ENCODE measurements around the gene CCDC146.
"Not testable (repeated sequence)": the region's sequence is repeated elsewhere in the genome, so short reads cannot be mapped to it uniquely, and the experiment has no call there.

Gene CCDC146

DNA sequence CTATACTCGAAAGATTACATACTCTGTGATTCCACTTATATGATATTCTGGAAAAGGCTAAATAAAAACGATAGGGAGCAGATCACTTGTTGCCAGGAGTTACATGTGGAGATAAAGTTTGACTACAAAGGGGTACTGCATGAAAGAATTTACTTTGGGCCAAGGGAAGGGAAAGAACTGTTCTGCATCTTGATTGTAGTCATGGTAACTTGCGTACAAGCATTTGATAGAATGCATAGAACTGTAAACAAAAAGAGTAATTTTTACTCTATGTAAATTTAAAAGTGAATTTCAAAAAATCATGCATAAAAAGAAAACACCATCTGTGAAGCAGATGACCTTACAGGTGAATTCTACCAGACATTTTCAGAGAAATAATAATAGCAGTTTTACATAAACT, 9.4 kb downstream of the CCDC146 start:
- DNase-seq (ENCODE audit: insufficient read length, low spot score); FAIRE-seq: not testable (repeated sequence)

DNA sequence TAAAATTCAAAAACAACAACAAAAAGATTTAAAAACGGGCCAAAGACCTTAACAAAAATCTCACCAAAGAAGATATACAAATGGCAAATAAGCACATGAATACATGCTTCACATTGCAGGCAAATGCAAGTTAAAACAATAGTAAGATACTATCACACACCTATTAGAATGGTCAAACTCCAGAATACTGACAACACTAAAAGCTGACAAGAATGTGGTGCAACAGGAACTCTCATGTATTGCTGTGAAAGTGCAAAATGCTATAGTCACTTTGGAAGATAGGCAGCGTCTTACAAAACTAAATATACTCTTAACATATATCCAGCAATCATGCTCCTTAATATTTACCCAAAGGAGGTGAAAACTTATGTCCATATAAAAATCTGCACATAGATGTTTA, 16.3 kb downstream of the CCDC146 start:
- DNase-seq (ENCODE audit: insufficient read length, low spot score); FAIRE-seq: not testable (repeated sequence)

DNA sequence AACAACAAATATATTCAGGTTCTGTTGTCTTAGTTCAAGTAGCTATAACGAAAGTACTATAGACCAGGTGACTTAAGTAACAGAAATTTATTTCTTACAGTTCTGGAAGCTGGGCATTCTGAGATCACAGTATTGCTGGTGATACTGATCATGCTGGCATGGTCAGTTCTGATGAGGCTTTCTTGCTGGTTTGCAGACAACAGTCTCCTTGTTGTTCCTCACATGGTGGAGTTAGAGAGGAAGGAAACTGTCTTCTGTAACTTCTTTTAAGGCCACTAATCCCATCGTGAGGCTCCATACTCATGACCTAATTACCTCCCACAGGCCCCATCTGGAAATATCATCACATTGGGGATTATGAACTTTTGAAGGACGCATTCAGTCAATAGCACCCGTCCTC, 17.9 kb downstream of the CCDC146 start:
- FAIRE-seq, result peak; percentile 82

DNA sequence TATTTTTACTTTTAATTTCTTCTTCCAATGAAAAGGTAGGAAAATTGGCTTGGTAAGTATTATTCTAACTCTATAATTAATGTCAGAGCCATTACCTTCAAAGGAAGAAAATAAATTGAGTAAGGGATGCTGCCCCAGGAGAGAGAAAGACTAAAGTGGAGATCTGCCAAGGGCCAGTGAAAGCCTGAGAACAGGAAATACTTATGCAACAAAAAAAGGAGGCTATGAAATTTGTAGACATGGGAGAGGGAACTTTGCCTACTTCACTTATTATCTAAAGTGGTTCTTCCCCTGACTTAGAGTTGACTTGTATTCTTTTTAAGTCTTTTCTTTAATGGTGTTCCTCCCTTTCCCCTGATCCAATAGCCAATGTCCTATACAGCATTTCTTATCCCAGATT, 29.8 kb downstream of the CCDC146 start:
- FAIRE-seq; DNase-seq (ENCODE audit: insufficient read length, low spot score): not testable (repeated sequence)

More for the DNA sequence above, 17.9 kb downstream of the CCDC146 start:
- not testable (repeated sequence) for DNase-seq (ENCODE audit: insufficient read length, low spot score)

DNA sequence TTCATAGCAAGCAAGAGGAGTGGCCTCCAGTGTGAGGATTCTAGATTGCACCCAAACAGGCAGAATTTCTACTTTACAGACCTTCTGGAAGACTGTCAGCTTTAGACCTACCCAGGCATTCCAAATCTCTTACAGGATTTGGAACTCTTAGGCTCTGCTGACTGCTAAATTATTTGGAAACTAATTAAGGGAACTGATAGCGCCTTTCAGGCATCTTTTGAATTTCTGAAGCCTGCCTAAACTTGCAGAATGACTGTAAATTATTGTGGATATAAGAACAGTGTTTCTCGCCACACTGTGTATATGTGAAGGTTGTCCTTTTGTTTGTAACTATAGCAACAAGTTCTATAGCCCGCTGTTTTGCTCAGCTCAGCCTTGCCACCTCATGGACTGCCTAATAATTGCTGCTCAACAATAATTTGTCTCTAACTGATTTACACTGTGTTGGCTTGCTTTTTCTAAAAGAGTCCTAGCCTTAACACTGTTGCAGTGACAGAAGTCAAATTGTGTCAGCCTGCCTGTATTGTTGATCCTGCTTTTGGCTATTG, 32.6 kb downstream of the CCDC146 start:
- DNase-seq (ENCODE audit: insufficient read length, low spot score); FAIRE-seq: not testable (repeated sequence)

DNA sequence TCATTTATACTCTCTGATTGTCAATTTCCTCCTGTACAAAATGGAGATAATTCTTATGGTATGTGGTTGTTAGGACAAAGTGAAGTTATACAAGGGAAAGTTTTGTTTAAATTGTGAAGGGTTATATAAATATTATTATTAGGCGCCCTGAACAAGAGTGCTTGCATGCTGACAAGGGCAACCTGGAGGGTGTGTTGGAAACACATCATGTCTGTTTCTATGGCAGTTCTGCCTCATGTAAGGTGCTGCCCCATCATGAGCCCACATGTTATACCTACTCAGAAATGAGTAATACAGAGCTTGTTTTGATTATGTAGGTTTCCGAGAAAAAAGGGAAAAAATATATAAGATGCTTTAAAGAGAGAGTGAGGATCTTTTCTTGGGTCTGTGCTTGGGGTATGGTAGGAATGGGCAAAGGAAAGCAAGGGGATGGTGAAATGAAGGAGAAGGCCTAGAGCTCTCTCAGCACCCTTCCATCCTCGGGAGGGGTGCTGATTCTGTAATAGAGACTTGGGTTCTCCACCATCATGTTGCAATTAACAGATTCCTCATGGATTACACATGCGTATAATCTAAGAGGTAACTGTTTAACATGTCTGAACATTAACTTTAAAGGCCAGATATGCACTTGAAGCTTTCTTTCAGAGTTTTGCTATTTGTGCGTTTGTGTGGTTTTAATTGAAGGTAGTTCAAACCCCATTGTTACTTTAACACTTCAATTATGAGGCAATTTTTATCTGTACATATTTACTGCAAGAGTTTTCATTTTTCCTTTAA, 33.4 kb downstream of the CCDC146 start:
- FAIRE-seq; DNase-seq (ENCODE audit: insufficient read length, low spot score): not testable (repeated sequence)

DNA sequence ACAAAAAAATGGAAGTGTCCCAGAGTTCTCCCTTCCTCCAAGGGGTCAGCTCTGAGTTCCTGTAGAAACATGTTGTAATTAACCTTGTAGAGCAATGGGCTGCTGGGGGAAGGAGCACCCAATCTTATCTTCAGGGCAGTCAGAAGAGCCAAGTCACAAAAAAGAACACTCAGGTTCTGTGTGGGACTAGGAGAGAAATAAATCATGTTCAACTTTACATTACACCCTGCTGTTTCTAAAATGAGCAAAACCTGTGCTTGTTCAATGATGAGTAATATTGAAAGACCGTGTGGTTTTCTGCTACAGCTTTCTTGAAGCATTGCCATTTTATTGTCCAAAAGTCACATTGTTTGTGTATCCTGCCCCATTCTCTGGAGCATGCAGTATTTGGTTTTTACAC, 34.6 kb downstream of the CCDC146 start:
- FAIRE-seq, result peak; percentile 98
- not testable (repeated sequence) for DNase-seq (ENCODE audit: insufficient read length, low spot score)

DNA sequence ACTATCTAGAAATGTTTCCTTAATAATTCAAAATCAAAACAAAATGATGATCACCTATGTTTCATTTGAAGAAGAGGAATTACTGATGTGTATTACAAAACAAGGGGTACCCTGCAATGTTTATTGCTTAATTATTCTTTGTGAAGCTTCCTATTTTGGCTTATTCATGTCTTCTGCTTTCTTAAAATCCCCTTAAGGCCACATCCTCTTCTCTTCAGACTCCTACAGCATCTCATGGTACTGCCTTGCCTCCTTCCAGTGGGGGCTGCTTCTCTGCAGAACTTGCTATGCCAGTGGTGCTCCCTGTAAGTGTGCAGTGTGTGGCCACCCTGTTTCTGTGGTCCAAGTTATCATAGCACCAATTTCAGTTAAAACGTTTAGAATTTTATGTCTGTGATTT, 35.0 kb downstream of the CCDC146 start:
- DNase-seq (ENCODE audit: insufficient read length, low spot score) (no peak), FAIRE-seq (no peak)
- TF ChIP-seq POLR2A (IDR thresholded peaks at IDR 0.05; ENCODE audit: low read depth, low read length), result no peak

DNA sequence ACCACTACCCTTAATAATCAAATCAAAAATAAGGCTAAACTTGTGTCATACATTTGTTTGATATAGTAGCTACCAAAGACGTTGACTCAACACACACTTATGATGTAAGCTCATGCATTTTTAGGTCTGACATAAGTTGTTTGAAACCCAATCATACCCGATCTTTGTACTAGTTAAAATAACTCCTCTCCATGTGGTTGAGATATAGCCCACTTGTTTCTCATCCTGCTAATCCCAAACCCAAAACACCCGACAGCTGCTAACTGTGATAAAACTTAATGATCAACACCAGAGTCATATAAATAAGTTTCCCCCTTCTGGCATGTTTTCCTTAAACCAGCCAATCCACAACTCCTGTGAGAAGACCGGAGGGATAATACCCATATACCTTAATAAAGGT, 48.7 kb downstream of the CCDC146 start:
- not testable (repeated sequence) for FAIRE-seq; DNase-seq (ENCODE audit: insufficient read length, low spot score)

DNA sequence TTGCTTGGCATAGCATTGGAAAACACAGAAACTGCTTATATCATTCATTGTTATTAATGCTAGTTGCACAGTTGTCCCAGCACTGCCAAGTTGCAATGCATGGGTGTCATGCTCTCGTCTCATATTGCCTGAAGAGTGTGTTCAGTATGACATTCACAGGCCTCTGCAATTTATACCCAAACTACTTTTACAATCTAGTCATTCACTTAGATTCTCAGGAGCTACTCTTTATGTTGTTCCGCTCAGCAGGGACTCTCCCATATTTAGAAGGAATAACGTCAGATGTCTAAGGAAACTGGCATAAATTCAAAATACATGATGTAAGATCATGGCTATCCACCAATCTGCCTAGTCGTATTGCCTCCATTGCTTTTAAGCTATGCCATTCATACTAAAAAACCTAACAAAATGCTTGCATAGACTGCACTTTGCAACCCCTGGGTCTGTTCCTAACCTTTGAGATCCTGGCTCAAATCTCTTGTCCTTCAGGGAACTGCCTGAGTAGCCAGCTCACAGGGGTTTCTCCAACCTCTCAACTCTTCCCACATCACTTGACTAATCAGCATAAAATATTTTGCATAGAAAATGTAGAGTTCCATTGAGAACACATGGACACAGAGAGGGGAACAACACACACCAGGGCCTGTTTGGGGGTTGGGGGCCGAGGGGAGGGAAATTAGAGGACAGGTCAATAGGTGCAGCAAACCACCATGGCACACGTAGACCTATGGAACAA, 50.2 kb downstream of the CCDC146 start:
- FAIRE-seq, result peak; percentile 82
- DNase-seq (ENCODE audit: insufficient read length, low spot score), result not testable (repeated sequence)

DNA sequence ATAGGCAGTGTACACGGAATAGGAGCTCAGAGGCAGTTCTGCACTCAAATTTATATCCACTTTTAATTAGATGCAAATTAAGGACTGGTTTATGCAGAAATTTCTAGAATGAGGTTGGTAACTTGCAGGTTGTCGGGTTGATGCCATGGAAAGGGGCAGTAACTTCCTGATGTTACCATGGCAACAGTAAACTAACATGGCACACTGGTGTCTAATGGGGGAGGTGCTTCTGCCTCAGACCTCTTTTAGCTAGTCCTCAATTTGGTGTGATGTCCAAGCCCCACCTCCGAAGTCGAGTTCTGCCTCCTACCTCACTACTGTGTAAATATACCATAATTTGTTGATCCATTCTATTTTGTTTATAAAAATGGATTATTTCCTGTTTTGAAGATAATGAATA, 52.0 kb downstream of the CCDC146 start:
- DNase-seq (ENCODE audit: insufficient read length, low spot score); FAIRE-seq: not testable (repeated sequence)

DNA sequence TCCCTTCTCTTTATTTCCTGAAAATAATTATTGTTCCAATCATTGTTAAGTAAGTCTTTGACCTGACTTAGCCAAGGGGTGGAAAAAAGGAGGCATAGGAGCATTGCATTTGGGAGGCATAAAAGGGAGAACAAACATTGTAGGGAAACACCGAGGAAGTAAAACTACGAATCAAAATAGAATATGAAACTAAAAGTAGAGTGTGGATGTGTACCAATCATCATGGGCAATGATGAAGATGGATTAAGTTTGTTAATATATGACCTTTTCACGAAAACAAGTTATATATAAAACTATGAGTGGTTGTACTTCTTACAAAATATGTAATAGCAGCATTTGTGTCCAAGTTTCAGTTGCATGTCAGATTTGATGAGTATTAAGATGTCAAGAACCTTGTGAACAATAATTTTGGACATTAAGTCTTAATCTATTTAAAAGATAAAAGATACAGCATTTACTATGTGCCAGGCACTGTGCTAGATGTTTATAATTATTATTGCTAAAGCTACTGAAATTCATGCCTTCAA, 52.9 kb downstream of the CCDC146 start:
- FAIRE-seq; DNase-seq (ENCODE audit: insufficient read length, low spot score): not testable (repeated sequence)

DNA sequence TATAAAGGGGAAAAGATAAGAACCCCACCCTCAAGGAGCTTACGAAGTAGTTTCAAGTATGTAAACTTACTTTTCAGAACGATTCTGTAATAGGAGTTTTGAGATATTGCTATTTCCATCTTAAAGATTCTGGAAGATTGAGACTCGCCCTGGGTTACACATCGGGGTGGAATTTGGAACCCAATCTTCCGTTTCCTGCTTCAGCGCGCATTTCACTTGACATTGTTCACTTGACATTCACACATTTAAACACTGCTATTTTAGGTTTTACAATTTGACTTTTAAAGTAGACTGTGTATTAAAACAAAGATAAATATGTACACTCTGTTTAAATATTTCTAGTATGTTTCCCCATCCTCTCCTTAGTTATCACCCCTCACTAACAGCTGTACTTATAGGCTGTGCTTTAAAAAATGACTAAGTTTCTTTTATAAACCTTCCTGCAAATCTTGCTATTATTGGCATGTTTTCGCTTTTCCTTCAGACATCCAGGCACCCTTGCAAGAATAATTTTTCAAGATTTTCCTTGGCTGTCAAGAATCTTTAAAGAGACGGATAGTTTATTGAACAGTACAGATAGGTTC, 55.0 kb downstream of the CCDC146 start:
- FAIRE-seq, result peak; percentile 33

DNA sequence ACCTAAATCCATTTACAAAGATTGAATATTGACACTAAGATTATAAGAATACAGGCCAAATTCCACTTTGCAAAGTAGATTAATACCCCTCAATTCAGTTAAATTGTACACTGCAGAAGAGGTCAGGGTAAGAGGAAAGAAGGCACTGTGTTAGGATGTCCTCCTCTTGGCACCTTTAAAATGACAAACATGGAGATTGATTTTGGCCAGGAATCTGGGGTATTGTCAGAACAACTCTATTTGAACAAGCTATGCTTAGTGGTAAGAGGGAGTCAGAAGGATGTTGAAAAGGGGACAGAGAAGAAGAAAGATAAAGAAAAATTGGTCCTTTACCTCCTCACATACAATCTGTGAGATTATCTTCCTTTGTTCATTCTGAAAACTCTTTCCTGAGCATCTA, 55.6 kb downstream of the CCDC146 start:
- FAIRE-seq; DNase-seq (ENCODE audit: insufficient read length, low spot score): not testable (repeated sequence)

More for the DNA sequence above, 55.0 kb downstream of the CCDC146 start:
- DNase-seq (ENCODE audit: insufficient read length, low spot score), result not testable (repeated sequence)

DNA sequence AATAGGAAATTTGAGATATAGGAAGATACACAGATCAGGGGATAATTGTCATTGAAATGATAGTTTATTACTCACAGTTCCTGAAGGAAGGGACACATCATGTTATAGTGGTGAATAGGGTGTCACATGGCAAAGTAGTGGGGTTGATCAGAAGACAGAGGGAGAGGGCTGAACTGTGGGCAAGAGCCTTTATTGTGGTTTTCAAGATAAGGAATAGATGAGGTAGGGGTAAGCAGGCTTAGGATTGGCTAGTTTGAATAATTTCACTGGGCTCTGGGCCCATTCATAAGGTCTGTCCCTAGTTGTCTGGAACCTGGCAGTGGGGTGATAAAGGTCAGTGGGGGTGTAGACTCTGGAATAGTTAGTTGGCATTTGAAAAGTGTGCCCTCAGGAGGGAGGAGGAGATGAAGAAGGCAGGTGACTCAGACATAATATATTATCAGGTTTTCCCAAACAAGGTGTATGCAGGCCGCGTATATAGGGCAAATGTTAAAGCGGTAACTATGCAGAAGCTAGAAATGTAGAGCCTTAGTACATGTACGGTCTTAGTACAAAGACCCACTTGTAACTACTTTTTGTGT, 58.7 kb downstream of the CCDC146 start:
- TF ChIP-seq POLR2A (IDR thresholded peaks at IDR 0.05; ENCODE audit: low read depth, low read length), result no peak
- no peak for DNase-seq (ENCODE audit: insufficient read length, low spot score)
- no peak for FAIRE-seq

Measured in H54 (cell line).